NT2/D1 (cell line): ENCODE measurements around the gene FARP1.

ENCODE experiments used
- DNase-seq: peaks from one replicate; pipeline ENCODE4 v3.0.0-alpha.2; 2011; ENCODE audit warnings: low read depth, low spot score
- H3K27me3 ChIP-seq: 2 replicates; pipeline ENCODE4 v1.6.0; 2011; ENCODE audit warnings: mild to moderate bottlenecking; ENCODE audit not compliant: insufficient read length, insufficient read depth
- H3K36me3 ChIP-seq: 2 replicates; pipeline ENCODE4 v1.6.1; 2011; ENCODE audit warnings: mild to moderate bottlenecking, low read length, mixed read lengths; ENCODE audit not compliant: insufficient read depth, insufficient read length
- H3K4me1 ChIP-seq: 2 replicates; pipeline ENCODE4 v1.5.1; 2011; ENCODE audit not compliant: insufficient read depth, insufficient read length
- H3K4me3 ChIP-seq: 2 replicates; pipeline ENCODE4 v1.5.1; 2011; ENCODE audit warnings: low read depth; ENCODE audit not compliant: insufficient read length
- H3K9ac ChIP-seq: 2 replicates; pipeline ENCODE4 v1.6.0; 2011; ENCODE audit warnings: low read depth; ENCODE audit not compliant: insufficient read length
- H3K9me3 ChIP-seq: 2 replicates; pipeline ENCODE4 v1.5.1; 2011; ENCODE audit warnings: mild to moderate bottlenecking, low read length; ENCODE audit not compliant: insufficient read depth
- SUZ12 ChIP-seq: IDR thresholded peaks from 2 replicates; pipeline ENCODE4 v1.6.1; 2011; ENCODE audit not compliant: insufficient read length, insufficient read depth; ENCODE audit errors: extremely low read depth
- YY1 ChIP-seq: IDR thresholded peaks from 2 replicates; pipeline ENCODE4 v1.6.1; 2011; ENCODE audit not compliant: insufficient read length, insufficient read depth
- ZNF274 ChIP-seq: IDR thresholded peaks from 2 replicates; pipeline ENCODE4 v1.6.1; 2011; ENCODE audit warnings: mild to moderate bottlenecking, low read depth, low read length

FARP1 gene

DNA sequence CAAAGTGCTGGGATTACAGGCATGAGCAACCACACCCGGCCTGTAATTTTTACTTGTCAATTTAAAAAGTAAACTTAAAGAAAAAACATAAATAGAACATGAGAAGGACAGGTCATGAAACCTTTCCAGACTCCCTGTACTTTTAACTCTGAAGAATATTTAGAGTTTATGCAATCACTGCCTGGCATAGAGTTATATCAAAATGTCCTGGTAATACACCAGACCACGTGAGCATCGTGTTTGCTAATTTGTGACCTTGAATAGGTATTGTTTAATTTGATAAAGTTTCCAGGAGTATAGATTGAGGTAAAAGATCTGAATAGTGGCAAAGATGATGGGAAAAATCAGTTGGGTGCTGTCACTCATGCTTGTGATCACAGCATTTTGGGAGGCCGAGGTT is 115.3 kb downstream of the FARP1 start:
- H3K4me3 ChIP-seq, result no peak overlapping the region
- no peaks in the 10 kb centered on the region for H3K4me1 ChIP-seq
- H3K27me3 ChIP-seq, result no peaks in the 10 kb centered on the region
- no peaks in the 10 kb centered on the region for H3K9me3 ChIP-seq
- H3K9ac ChIP-seq, result no peak overlapping the region
- no peak for DNase-seq
- H3K36me3 ChIP-seq, result no peaks in the 10 kb centered on the region
- TF ChIP-seq ZNF274 (no peak), SUZ12 (no peak), YY1 (no peak)

DNA sequence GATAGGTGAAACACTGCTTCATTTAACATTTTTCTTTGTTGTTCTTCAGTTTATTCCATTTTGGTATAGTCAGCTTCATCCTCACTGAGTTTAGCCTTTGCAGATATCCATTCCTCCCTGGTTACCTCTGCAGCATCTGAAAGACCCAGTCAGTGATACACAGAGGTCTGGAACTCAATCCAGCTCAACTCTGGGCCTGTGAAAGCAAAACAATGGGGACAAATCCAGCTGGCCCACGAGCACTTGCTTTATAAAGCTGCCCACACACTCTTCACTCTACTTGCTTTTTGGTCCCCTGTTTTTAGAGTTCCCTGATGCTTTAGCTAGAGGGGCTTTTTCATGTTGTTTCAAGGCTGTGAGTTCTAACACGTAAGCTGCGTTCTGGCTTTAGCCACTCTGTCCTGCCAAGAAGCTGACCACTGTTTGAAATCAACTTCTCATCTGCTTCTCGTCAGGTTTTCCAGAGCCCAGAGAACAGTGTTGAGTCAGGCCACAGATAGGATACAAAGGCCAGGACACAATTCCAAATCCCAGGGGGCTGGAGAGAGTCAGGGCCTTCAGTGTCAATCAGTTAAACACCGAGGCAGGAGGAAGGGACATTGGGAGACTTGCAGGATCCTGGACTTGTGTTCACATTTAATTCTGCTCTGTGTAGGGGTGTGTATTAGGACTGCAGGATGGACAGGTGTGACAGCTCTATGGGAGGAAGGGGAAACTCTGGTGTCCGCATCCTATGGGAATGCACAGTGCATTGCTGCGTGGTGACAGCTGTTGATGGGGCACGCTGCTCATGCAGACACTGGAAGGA is 117.7 kb downstream of the FARP1 start:
- Histone ChIP-seq H3K9me3 (no peaks in the 10 kb centered on the region), H3K36me3 (no peaks in the 10 kb centered on the region), H3K27me3 (no peaks in the 10 kb centered on the region), H3K9ac (no peak overlapping the region), H3K4me1 (no peaks in the 10 kb centered on the region), H3K4me3 (no peak overlapping the region)
- DNase-seq, result no peak
- TF ChIP-seq YY1 (no peak), ZNF274 (no peak), SUZ12 (no peak)

DNA sequence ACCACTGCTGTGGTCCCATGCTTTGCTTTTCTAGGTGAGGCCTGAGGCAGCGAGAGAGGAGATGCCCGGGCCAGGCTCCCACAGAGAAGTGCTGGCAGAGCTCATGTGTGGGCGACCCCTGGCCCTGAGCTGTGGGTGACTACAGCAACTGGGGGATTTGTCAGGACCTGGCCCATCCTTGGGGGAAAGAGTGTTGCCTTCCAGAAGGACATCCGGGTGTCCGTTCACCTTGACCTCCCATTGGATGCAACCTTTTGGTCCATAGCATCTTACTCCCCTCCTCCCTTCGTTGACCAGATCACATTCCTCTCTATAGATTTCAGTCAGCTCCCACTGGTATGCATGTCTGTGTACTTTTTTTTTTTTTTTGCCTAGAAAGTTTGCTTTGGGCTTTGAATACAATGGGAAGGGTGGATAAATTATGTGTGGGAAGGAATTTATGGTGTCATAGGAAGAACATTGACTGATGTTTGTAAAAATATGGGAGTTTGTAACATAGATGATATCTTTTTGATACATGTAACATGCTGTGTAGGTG is 118.3 kb downstream of the FARP1 start:
- H3K27me3 ChIP-seq, result no peaks in the 10 kb centered on the region
- no peak overlapping the region for H3K4me3 ChIP-seq
- no peaks in the 10 kb centered on the region for H3K9me3 ChIP-seq
- TF ChIP-seq ZNF274 (no peak), SUZ12 (no peak), YY1 (no peak)
- no peaks in the 10 kb centered on the region for H3K36me3 ChIP-seq
- H3K9ac ChIP-seq, result no peak overlapping the region
- no peak for DNase-seq
- H3K4me1 ChIP-seq, result no peaks in the 10 kb centered on the region

DNA sequence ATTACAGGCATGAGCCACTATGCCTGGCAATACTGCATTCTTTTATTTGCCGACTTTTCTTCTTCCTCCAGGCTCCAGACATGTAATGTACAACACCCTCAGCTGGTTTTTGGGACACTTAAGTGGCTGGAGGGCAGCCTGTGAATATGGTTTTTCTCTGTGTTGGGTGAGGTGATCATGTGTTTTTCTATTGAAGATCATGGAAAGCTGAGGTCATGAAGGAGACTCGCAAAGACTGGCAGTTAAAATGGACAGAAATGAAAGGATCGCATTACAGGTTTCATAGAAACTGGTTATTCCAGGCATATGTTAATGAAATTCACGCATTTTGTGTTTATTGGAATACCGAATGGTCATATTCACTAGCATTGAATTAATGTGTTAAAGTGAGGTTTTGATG is 119.4 kb downstream of the FARP1 start:
- Histone ChIP-seq H3K4me3 (no peak overlapping the region), H3K9ac (no peak overlapping the region), H3K36me3 (no peaks in the 10 kb centered on the region), H3K9me3 (no peaks in the 10 kb centered on the region), H3K4me1 (no peaks in the 10 kb centered on the region), H3K27me3 (no peaks in the 10 kb centered on the region)
- DNase-seq, result no peak
- no peak for TF ChIP-seq YY1
- TF ChIP-seq ZNF274, result no peak
- no peak for TF ChIP-seq SUZ12

DNA sequence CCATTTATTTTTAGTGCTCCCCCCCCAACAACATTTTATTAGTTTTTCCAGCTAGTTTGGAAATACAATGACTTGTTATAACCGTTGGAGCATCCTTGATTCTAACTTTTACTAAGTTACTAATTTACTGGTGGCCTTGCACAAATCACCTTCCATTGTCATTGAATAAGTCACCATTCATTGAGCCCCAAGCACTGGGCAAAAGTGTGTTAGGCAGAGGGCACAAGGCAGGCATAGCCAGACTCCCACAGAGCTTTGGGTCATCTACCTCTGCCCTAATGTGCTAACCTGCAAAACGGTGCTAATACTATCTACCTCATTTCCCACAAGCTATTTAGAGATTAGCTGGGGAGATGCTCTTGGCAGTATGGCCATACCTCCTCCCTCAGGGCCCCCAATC is 120.9 kb downstream of the FARP1 start:
- H3K9me3 ChIP-seq, result no peaks in the 10 kb centered on the region
- no peak overlapping the region for H3K4me3 ChIP-seq
- no peak for TF ChIP-seq ZNF274
- no peak for TF ChIP-seq YY1
- no peak for TF ChIP-seq SUZ12
- H3K36me3 ChIP-seq, result peaks cover 4% of the 10 kb centered on the region
- no peak for DNase-seq
- no peak overlapping the region for H3K9ac ChIP-seq
- H3K4me1 ChIP-seq, result no peaks in the 10 kb centered on the region
- no peaks in the 10 kb centered on the region for H3K27me3 ChIP-seq

DNA sequence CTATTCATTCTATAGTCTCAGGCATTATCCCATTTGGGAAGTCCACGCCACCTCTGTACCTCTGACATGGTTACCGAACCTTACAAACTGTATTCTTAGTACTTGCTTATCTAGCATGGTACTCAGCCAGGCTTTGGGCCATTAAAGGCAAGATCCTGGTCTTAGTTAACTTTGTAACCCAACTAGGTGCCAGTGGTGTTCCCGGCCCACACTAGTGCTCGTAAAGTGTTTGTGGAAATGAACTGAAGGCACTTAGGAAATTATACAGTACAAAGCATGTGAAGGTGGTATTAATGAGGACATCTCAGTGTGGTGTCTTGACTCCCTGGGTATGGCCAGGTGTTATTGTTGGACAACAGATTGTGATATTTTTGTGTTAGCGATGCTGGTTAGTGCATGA is 122.0 kb downstream of the FARP1 start:
- Histone ChIP-seq H3K9me3 (no peaks in the 10 kb centered on the region), H3K9ac (no peak overlapping the region), H3K4me1 (no peaks in the 10 kb centered on the region), H3K36me3 (peaks cover 4% of the 10 kb centered on the region), H3K4me3 (no peak overlapping the region), H3K27me3 (no peaks in the 10 kb centered on the region)
- TF ChIP-seq YY1 (no peak), SUZ12 (no peak), ZNF274 (no peak)
- DNase-seq, result no peak

DNA sequence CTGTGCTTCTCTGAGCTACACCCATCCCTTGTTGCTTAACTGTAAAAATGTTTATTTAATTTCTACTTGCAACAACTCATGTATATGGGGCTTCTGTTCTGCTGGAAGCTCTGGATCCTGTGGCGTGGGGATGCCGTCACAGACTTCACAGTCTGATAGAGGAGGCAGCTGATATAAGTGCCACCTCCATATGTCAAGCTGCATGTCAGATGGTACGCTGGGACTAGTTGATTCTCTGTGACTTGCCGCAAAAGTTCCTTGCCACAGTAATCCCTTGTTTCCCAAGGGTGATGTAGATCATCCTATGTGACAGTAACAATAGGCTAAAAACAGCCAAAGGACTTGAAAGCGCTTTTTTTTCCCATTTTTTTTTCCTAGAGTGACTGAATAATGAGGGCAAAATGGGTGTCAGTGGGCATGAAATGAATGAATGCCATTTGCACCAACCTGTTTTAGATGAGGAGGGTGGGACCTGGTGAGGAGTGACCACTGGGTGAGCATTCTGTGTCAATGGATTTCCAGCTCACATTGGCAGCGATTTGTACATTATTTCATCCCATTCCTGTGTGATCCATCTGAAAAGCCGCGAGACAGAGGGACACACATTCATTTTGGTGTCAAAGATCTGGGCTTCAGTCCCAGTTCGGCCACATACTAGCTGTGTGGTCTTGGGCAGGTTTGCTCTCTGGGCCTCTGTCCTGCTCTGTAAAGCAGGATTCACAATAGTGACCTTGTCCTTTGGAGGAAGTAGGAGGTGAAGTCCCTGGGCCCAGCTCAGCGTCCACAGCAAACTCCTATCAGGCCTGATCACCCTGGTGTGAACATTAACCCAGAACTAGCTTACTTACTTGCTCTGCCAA is 123.0 kb downstream of the FARP1 start:
- Histone ChIP-seq H3K4me1 (no peaks in the 10 kb centered on the region), H3K9ac (no peak overlapping the region), H3K4me3 (no peak overlapping the region), H3K9me3 (no peaks in the 10 kb centered on the region), H3K36me3 (peaks cover 4% of the 10 kb centered on the region), H3K27me3 (no peaks in the 10 kb centered on the region)
- TF ChIP-seq ZNF274 (no peak), SUZ12 (no peak), YY1 (no peak)
- no peak for DNase-seq
